ENCODE results near the gene RLF. TPM values are rescaled to one million over a fixed set of nuclear protein-coding genes. Genes with fewer than 3 reads are reported as not detected.

Gene RLF
- total RNA-seq, 1 donor from 2014 or later = 47.1 TPM

GRCh38 chr1:40274331-40274730, 113.1 kb downstream of the RLF start:
- DNase-seq = no peak

GRCh38 chr1:40276122-40276521, 114.9 kb downstream of the RLF start:
- no peak for DNase-seq

GRCh38 chr1:40281853-40282252, 120.7 kb downstream of the RLF start:
- DNase-seq = no peak

Small RNA genes within 50 kb of the gene (small RNA-seq; reads per million reads assigned to genes)
- not detected for gene RNU6-1237P (ENCODE audit: low replicate concordance)

Other genes with a start within 250 kb of the RLF start
- gene MFSD2A, start 206.2 kb upstream of the RLF start, total RNA-seq = 16.2 TPM
- 141 TPM for gene CAP1, start 120.7 kb upstream of the RLF start, total RNA-seq
- gene PPT1, start 64.1 kb upstream of the RLF start, total RNA-seq = 47.3 TPM
- gene TMCO2, start 86.5 kb downstream of the RLF start, total RNA-seq = not detected
- 36.4 TPM for gene ZMPSTE24, start 96.8 kb downstream of the RLF start, total RNA-seq
- gene COL9A2, start 155.9 kb downstream of the RLF start, total RNA-seq = 4.9 TPM
- gene SMAP2, start 212.3 kb downstream of the RLF start, total RNA-seq = 15.5 TPM

Data from skin of body (tissue), 3 donors.